ENCODE measurements around the gene ZNF862. TPM values are rescaled to one million over a fixed set of nuclear protein-coding genes. Genes with fewer than 3 reads are reported as not detected.

ZNF862 gene
- total RNA-seq, 1 experiment from 2014 or later, result 17.7 TPM

GRCh38 chr7:149869291-149869650 lies 31.1 kb downstream of the ZNF862 start:
- no peak overlapping the region for H3K4me3 Mint-ChIP-seq (ENCODE audit: low read depth, unreplicated experiment)
- peaks cover 10% of the 10 kb centered on the region for H3K4me1 Mint-ChIP-seq (ENCODE audit: low read depth, unreplicated experiment)
- DNase-seq, result no peak
- CTCF ChIA-PET, result no interaction called here
- H3K27me3 Mint-ChIP-seq (ENCODE audit: unreplicated experiment), result no peaks in the 10 kb centered on the region
- no peaks in the 10 kb centered on the region for H3K9me3 Mint-ChIP-seq (ENCODE audit: low read depth, unreplicated experiment)
- intact Hi-C loops (cut with micrococcal nuclease; ENCODE audit: unreplicated experiment), result no loop called here
- BruUV-seq (replicated peaks), result no TSS peak
- TF ChIP-seq CTCF (IDR thresholded peaks at IDR 0.05; ENCODE audit: unreplicated experiment), result no peak
- H3K36me3 Mint-ChIP-seq (ENCODE audit: insufficient read depth, unreplicated experiment), result peaks cover 20% of the 10 kb centered on the region
- H3K27ac Mint-ChIP-seq (ENCODE audit: unreplicated experiment), result no peak overlapping the region

- peaks cover 16% of the 10 kb centered on the region for H3K4me1 Mint-ChIP-seq (ENCODE audit: low read depth, unreplicated experiment)
- CTCF ChIA-PET, result no interaction called here
- no peaks in the 10 kb centered on the region for H3K27me3 Mint-ChIP-seq (ENCODE audit: unreplicated experiment)
- no peak for DNase-seq
- H3K9me3 Mint-ChIP-seq (ENCODE audit: low read depth, unreplicated experiment), result no peaks in the 10 kb centered on the region
- no peak for TF ChIP-seq CTCF (IDR thresholded peaks at IDR 0.05; ENCODE audit: unreplicated experiment)
- BruUV-seq (replicated peaks), result no TSS peak
- H3K4me3 Mint-ChIP-seq (ENCODE audit: low read depth, unreplicated experiment), result no peak overlapping the region
- H3K36me3 Mint-ChIP-seq (ENCODE audit: insufficient read depth, unreplicated experiment), result peaks cover 26% of the 10 kb centered on the region
- H3K27ac Mint-ChIP-seq (ENCODE audit: unreplicated experiment), result no peak overlapping the region
- intact Hi-C loops (cut with micrococcal nuclease; ENCODE audit: unreplicated experiment), result no loop called here
Observed at GRCh38 chr7:149869867-149870266, 31.7 kb downstream of the ZNF862 start.

GRCh38 chr7:149870274-149870673 lies 32.1 kb downstream of the ZNF862 start:
- peaks cover 29% of the 10 kb centered on the region for H3K36me3 Mint-ChIP-seq (ENCODE audit: insufficient read depth, unreplicated experiment)
- no peak overlapping the region for H3K27ac Mint-ChIP-seq (ENCODE audit: unreplicated experiment)
- H3K4me1 Mint-ChIP-seq (ENCODE audit: low read depth, unreplicated experiment), result peaks cover 20% of the 10 kb centered on the region
- no peak for DNase-seq
- intact Hi-C loops (cut with micrococcal nuclease; ENCODE audit: unreplicated experiment), result no loop called here
- H3K9me3 Mint-ChIP-seq (ENCODE audit: low read depth, unreplicated experiment), result no peaks in the 10 kb centered on the region
- no peaks in the 10 kb centered on the region for H3K27me3 Mint-ChIP-seq (ENCODE audit: unreplicated experiment)
- TF ChIP-seq CTCF (IDR thresholded peaks at IDR 0.05; ENCODE audit: unreplicated experiment), result no peak
- no TSS peak for BruUV-seq (replicated peaks)
- CTCF ChIA-PET, result no interaction called here
- H3K4me3 Mint-ChIP-seq (ENCODE audit: low read depth, unreplicated experiment), result no peak overlapping the region

- intact Hi-C loops (cut with micrococcal nuclease; ENCODE audit: unreplicated experiment), result no loop called here
- no peak overlapping the region for H3K4me3 Mint-ChIP-seq (ENCODE audit: low read depth, unreplicated experiment)
- H3K4me1 Mint-ChIP-seq (ENCODE audit: low read depth, unreplicated experiment), result peaks cover 21% of the 10 kb centered on the region
- CTCF ChIA-PET, result no interaction called here
- no peaks in the 10 kb centered on the region for H3K27me3 Mint-ChIP-seq (ENCODE audit: unreplicated experiment)
- DNase-seq, result no peak
- no TSS peak for BruUV-seq (replicated peaks)
- H3K27ac Mint-ChIP-seq (ENCODE audit: unreplicated experiment), result no peak overlapping the region
- peaks cover 29% of the 10 kb centered on the region for H3K36me3 Mint-ChIP-seq (ENCODE audit: insufficient read depth, unreplicated experiment)
- TF ChIP-seq CTCF (IDR thresholded peaks at IDR 0.05; ENCODE audit: unreplicated experiment), result no peak
- no peaks in the 10 kb centered on the region for H3K9me3 Mint-ChIP-seq (ENCODE audit: low read depth, unreplicated experiment)
Observed at GRCh38 chr7:149870701-149871483, 32.7 kb downstream of the ZNF862 start.

Data from Calu3 (cell line).